Upper lobe of right lung (tissue), 1 donor: ENCODE results near the gene GPR137B. TPM values are rescaled to one million over a fixed set of nuclear protein-coding genes. Genes with fewer than 3 reads are reported as not detected.
"Not testable (repeated sequence)": the region's sequence is repeated elsewhere in the genome, so short reads cannot be mapped to it uniquely, and the experiment has no call there.

Source experiments
- ATAC-seq: fragments of 200-7000 bp; cut with Tn5 transposase; one replicate; pipeline ENCODE4 v1.9.1; 2020; ENCODE audit warnings: mild to moderate bottlenecking, moderate library complexity
- DNase-seq: peaks from one replicate; pipeline ENCODE4 v3.0.0-alpha.2; 2020
- H3K27ac ChIP-seq: fragments of 200-600 bp; one replicate; pipeline ENCODE4 v1.8.0; 2022
- H3K27me3 ChIP-seq: fragments of 200-600 bp; one replicate; pipeline ENCODE4 v1.8.0; 2022; ENCODE audit warnings: mild to moderate bottlenecking
- H3K36me3 ChIP-seq: fragments of 200-600 bp; one replicate; pipeline ENCODE4 v1.8.0; 2022
- H3K4me1 ChIP-seq: fragments of 200-600 bp; one replicate; pipeline ENCODE4 v1.8.0; 2022
- H3K4me3 ChIP-seq: fragments of 200-600 bp; one replicate; pipeline ENCODE4 v1.8.0; 2022; ENCODE audit warnings: mild to moderate bottlenecking
- H3K9me3 ChIP-seq: fragments of 200-600 bp; one replicate; pipeline ENCODE4 v1.8.0; 2022
- intact Hi-C: fragments of 100-400 bp; cut with DNase I; formaldehyde crosslinking; loops from one replicate; pipeline ENCODE4 v1.11.0; 2022
- total RNA-seq: library from RNA; stranded (reverse); fragmentation: NEBNext Ultra II Directional; extraction: Animal tissue kit (Norgen Biotek cat#: 25700); gene quantifications from one replicate; pipeline ENCODE4 v1.2.1, GENCODE V29; 2021
- TF ChIP-seq, protein P1 (sequence below): fragments of 200-600 bp; IDR thresholded peaks from one replicate; pipeline ENCODE4 v1.8.0; 2022; ENCODE audit warnings: antibody characterized with exemption
- donor health status: DM: no; HTN: yes; CAD: no; lungs with severe emphysema.

GPR137B gene
- total RNA-seq, 1 donor from 2014 or later: 26.5 TPM

DNA sequence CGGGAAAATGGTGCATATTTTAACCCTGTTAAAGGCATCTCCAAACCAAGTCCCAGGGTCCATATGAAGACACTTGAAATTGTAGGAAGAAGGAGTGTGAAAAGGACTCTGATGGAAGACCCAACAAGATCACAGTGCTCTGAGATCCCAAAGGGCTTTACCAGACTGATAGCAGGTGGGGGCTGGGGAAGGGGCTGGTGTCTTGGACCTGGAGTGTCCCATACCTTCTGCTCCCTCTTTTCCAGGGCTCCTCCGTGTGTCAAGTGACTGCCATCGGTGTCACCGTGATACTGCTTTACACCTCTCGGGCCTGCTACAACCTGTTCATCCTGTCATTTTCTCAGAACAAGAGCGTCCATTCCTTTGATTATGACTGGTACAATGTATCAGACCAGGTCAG lies 37.3 kb downstream of the GPR137B start:
- Histone ChIP-seq H3K4me3 (no peak overlapping the region), H3K36me3 (peaks cover 5% of the 10 kb centered on the region), H3K27ac (no peak overlapping the region), H3K27me3 (no peaks in the 10 kb centered on the region), H3K4me1 (no peaks in the 10 kb centered on the region), H3K9me3 (no peaks in the 10 kb centered on the region)
- DNase-seq: peak; percentile 31
- TF ChIP-seq, protein P1, sequence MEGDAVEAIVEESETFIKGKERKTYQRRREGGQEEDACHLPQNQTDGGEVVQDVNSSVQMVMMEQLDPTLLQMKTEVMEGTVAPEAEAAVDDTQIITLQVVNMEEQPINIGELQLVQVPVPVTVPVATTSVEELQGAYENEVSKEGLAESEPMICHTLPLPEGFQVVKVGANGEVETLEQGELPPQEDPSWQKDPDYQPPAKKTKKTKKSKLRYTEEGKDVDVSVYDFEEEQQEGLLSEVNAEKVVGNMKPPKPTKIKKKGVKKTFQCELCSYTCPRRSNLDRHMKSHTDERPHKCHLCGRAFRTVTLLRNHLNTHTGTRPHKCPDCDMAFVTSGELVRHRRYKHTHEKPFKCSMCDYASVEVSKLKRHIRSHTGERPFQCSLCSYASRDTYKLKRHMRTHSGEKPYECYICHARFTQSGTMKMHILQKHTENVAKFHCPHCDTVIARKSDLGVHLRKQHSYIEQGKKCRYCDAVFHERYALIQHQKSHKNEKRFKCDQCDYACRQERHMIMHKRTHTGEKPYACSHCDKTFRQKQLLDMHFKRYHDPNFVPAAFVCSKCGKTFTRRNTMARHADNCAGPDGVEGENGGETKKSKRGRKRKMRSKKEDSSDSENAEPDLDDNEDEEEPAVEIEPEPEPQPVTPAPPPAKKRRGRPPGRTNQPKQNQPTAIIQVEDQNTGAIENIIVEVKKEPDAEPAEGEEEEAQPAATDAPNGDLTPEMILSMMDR: no peak
- intact Hi-C loops: no loop called here
- ATAC-seq: no peak

DNA sequence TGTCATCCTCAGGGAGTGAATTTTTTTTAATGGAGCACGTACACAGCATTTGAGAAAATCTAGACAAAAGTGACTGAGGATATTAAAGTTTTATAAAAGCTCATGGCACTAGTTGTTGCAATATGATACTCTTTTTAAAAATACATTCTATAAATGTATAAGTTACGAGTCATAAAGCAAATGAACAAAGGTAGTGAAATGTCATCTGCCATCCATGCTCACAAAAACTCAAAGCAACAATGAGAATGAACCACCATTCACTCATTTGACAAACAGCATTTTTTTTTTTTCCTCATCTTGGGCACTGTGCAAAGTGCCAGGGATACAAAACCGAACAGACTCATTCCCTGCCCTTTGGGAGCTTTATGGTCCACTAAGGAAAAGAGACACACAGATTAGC lies 38.7 kb downstream of the GPR137B start:
- H3K4me1 ChIP-seq: no peaks in the 10 kb centered on the region
- intact Hi-C loops: no loop called here
- no peaks in the 10 kb centered on the region for H3K27me3 ChIP-seq
- H3K36me3 ChIP-seq: peaks cover 5% of the 10 kb centered on the region
- H3K9me3 ChIP-seq: no peaks in the 10 kb centered on the region
- TF ChIP-seq, protein P1: no peak
- H3K27ac ChIP-seq: no peak overlapping the region
- H3K4me3 ChIP-seq: no peak overlapping the region
- DNase-seq (no peak), ATAC-seq (no peak)

DNA sequence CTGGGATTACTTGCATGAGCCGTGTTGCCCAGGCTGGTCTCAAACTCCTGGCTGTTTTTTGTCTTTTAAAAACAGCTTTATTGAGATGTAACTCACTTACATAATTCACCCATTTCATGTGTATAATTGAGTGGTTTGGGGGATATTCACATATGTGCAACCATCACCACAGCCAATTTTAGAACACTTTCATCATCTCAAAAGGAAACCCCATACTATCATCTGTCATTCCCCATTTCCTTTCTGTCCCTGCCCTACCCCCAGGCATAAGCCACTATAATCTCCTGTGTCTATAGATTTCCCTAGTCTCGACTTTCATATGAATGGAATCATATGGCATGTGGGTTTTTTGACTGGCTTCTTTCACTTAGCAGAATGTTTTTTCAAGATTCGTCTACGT lies 43.3 kb downstream of the GPR137B start:
- Histone ChIP-seq H3K27me3 (no peaks in the 10 kb centered on the region), H3K4me1 (no peaks in the 10 kb centered on the region), H3K4me3 (no peak overlapping the region), H3K9me3 (no peaks in the 10 kb centered on the region), H3K36me3 (peaks cover 5% of the 10 kb centered on the region), H3K27ac (no peak overlapping the region)
- TF ChIP-seq, protein P1: no peak
- intact Hi-C loops: no loop called here
- ATAC-seq: no peak
- no peak for DNase-seq

- intact Hi-C loops, ATAC-seq, H3K4me3 ChIP-seq, H3K9me3 ChIP-seq, H3K27me3 ChIP-seq, H3K27ac ChIP-seq, H3K36me3 ChIP-seq, H3K4me1 ChIP-seq, DNase-seq: not testable (repeated sequence)
These were observed 44.1 kb downstream of the GPR137B start for GRCh38 chr1:236186471-236186870.

DNA sequence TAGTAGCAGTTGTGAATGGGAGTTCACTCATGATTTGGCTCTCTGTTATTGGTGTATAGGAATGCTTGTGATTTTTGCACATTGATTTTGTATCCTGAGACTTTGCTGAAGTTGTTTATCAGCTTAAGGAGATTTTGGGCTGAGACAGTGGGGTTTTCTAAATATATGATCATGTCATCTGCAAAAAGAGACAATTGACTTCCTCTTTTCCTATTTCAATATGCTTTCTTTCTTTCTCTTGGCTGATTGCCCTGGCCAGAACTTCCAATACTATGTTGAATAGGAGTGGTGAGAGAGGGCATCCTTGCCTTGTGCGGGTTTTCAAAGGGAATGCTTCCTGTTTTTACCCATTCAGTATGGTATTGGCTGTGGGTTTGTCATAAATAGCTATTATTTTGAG lies 45.7 kb downstream of the GPR137B start:
- H3K27ac ChIP-seq, H3K4me3 ChIP-seq, H3K27me3 ChIP-seq, H3K4me1 ChIP-seq, DNase-seq, intact Hi-C loops, H3K9me3 ChIP-seq, H3K36me3 ChIP-seq, ATAC-seq: not testable (repeated sequence)

GRCh38 chr1:236193184-236193583 lies 50.8 kb downstream of the GPR137B start:
- no peaks in the 10 kb centered on the region for H3K27me3 ChIP-seq
- no peaks in the 10 kb centered on the region for H3K36me3 ChIP-seq
- no peaks in the 10 kb centered on the region for H3K4me1 ChIP-seq
- TF ChIP-seq, protein P1: no peak
- no peak for ATAC-seq
- H3K27ac ChIP-seq: no peak overlapping the region
- intact Hi-C loops: no loop called here
- H3K4me3 ChIP-seq: no peak overlapping the region
- no peak for DNase-seq
- H3K9me3 ChIP-seq: no peaks in the 10 kb centered on the region

- H3K27ac ChIP-seq: no peak overlapping the region
- TF ChIP-seq, protein P1: no peak
- H3K4me1 ChIP-seq: no peaks in the 10 kb centered on the region
- intact Hi-C loops: no loop called here
- no peaks in the 10 kb centered on the region for H3K27me3 ChIP-seq
- H3K36me3 ChIP-seq: no peaks in the 10 kb centered on the region
- ATAC-seq (no peak), DNase-seq (no peak)
- H3K4me3 ChIP-seq: no peak overlapping the region
- peaks cover 12% of the 10 kb centered on the region for H3K9me3 ChIP-seq
These were observed 58.6 kb downstream of the GPR137B start for GRCh38 chr1:236200925-236201324.
